ENCODE measurements around the gene CNST.

CNST gene

DNA sequence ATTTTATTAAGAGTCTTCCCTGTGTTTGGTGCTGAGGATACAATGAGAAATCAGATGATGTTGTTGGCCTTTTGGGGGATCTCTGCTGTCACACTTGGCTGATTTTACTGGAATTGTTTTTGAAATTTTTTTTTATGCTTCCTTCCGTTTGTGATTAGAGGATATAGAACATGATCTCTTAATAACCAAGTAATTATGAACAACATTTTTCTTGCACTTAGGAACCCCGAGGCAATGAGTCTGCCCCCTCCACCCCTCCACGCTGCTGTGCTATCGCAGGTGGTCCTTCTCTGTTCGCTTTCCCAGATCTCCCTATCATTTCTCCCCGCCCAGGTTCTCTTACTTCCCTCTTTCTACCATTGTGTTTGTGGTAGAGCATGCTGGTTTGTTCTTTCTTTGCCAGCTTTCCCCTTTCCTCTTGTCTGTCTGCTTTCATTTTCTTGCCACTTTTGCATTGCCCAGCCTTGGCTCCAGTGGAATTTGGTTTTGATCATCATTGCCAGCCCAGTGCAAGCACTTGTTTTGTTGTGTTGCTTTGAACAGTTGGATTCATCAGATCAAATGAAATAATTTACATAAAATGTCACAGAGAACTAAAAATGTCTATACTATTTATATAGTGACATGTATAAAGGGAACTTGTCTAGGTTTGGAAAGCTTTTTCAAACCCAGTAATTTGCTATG is 84.9 kb downstream of the CNST start:
- Histone ChIP-seq H3K9me3 (no peaks in the 10 kb centered on the region), H3K36me3 (peaks cover 9% of the 10 kb centered on the region; the same call in 1 of the 2 replicates), H3K27me3 (no peaks in the 10 kb centered on the region), H3K4me1 (peaks cover 5% of the 10 kb centered on the region; the same call in 1 of the 2 replicates), H3K4me3 (ENCODE audit: low read depth, low read length) (peak overlapping the region; percentile 18)
- TF ChIP-seq, protein P1, sequence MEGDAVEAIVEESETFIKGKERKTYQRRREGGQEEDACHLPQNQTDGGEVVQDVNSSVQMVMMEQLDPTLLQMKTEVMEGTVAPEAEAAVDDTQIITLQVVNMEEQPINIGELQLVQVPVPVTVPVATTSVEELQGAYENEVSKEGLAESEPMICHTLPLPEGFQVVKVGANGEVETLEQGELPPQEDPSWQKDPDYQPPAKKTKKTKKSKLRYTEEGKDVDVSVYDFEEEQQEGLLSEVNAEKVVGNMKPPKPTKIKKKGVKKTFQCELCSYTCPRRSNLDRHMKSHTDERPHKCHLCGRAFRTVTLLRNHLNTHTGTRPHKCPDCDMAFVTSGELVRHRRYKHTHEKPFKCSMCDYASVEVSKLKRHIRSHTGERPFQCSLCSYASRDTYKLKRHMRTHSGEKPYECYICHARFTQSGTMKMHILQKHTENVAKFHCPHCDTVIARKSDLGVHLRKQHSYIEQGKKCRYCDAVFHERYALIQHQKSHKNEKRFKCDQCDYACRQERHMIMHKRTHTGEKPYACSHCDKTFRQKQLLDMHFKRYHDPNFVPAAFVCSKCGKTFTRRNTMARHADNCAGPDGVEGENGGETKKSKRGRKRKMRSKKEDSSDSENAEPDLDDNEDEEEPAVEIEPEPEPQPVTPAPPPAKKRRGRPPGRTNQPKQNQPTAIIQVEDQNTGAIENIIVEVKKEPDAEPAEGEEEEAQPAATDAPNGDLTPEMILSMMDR (IDR thresholded peaks at IDR 0.05; ENCODE audit: low read depth, low read length) = no peak
- DNase-seq = no peak

DNA sequence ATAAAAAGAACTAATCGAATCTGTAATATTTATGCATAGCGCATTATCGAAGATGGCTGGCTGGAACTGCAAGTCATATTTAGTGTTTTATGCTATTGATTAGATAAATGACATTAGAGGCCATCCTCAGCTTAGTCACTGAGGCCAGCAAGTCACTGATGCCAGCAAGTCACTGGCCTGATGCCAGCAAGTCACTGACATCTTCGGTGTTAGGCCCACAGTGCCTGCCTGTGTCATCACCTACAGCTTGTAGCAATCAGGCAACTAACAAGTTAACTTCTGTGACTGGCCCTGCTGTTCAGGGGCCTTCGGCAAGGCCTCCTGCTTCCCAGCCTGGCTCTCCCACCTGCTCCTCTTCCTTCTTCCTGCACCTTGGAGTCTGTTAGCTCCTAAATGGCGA is 92.3 kb downstream of the CNST start:
- Histone ChIP-seq H3K4me3 (ENCODE audit: low read depth, low read length) (no peak overlapping the region), H3K36me3 (peaks cover 6% of the 10 kb centered on the region), H3K4me1 (peaks cover 14% of the 10 kb centered on the region), H3K27me3 (no peaks in the 10 kb centered on the region), H3K9me3 (no peaks in the 10 kb centered on the region)
- DNase-seq = peak; percentile 78
- TF ChIP-seq, protein P1 (IDR thresholded peaks at IDR 0.05; ENCODE audit: low read depth, low read length) = no peak

DNA sequence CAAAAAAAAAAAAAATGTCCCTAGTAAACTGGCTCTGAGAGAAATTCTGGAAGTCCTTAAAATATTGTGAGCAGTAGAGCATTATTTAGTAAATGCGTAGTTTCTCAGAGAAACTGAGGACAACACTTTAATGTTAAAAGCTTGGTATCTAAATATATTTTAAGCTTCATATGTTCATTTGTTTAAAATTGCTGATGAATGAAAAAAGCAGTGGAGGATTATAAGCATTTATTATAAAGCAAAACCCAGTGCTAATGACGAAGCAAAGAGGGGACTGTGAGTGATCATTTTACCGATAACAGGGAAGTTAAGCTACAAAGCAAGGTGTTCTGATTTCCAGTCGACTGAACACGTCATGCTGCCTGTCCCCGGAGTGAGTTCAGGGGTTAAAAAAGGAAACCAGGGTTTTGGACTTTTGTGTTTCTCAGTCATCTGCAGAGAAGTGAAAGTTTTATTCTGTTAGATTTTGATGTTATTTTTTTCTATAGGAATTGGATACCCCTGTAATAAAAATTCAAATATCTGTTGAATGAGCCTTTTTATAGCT is 93.4 kb downstream of the CNST start:
- Histone ChIP-seq H3K4me3 (ENCODE audit: low read depth, low read length) (no peak overlapping the region), H3K36me3 (peaks cover 3% of the 10 kb centered on the region), H3K9me3 (no peaks in the 10 kb centered on the region), H3K27me3 (no peaks in the 10 kb centered on the region), H3K4me1 (peaks cover 14% of the 10 kb centered on the region)
- DNase-seq = no peak
- TF ChIP-seq, protein P1 (IDR thresholded peaks at IDR 0.05; ENCODE audit: low read depth, low read length) = no peak

DNA sequence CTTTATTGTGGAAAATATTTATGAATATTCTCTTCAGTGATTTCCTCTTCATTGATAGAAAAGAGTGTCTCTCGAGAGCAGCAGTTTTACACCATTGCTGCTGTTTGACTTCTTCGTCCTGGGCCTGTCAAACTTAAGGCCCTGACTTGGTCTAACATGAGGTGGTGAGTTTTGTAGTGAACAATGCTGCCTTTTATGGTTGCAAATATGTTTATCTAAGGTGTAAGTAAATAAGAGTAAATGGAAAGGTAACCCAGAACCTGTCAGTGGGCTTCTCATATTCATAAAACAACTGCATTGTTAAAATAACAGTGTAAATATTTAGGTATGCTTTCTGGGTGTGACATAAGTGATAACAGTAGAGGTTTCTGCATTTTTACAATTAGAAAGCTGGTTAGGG is 95.2 kb downstream of the CNST start:
- TF ChIP-seq, protein P1 (IDR thresholded peaks at IDR 0.05; ENCODE audit: low read depth, low read length) = no peak
- no peak for DNase-seq
- no peaks in the 10 kb centered on the region for H3K9me3 ChIP-seq
- H3K27me3 ChIP-seq = no peaks in the 10 kb centered on the region
- H3K4me3 ChIP-seq (ENCODE audit: low read depth, low read length) = no peak overlapping the region
- H3K4me1 ChIP-seq = peaks cover 9% of the 10 kb centered on the region
- peaks cover 9% of the 10 kb centered on the region for H3K36me3 ChIP-seq

DNA sequence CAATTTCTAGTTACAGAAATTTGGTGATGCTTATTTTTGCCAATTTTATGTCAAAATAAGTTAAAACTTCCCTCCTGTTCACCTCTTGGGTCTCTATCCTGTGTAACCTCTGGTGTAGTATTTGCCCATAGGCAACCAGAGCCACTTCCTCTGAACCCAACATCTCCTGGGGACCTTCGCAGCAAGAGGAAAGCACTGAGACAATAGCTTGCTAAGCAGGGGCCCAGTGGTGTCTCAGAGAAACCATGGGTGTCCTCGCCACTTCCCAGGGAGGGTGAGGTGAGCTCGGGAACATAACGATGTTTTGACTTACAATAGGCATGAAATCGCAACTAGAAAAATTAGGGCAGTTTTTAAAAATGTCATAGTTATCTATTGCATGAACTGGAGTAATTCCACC is 101.5 kb downstream of the CNST start:
- no peaks in the 10 kb centered on the region for H3K4me1 ChIP-seq

DNA sequence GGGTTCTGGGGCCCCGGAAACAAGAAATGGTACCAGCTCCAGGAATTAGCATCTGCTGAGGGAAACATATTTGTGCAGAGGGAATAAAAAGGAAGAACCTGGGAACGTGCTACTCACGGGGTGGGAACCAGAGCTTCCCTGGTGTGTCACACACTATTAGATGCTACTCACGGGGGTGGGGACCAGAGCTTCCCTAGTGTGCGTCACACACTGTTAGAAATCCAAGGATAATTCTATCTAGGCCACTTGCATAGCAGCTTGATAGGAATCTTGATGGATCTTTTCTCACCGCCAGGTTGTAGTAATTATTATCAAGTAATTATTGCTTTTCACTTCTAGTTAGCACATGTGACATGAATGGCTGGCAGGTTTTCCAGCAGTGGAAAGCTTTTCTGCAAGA is 103.4 kb downstream of the CNST start:
- H3K4me1 ChIP-seq = no peaks in the 10 kb centered on the region
- no peak overlapping the region for H3K4me3 ChIP-seq (ENCODE audit: low read depth, low read length)
- H3K9me3 ChIP-seq = no peaks in the 10 kb centered on the region
- H3K27me3 ChIP-seq = no peaks in the 10 kb centered on the region
- H3K36me3 ChIP-seq = peaks cover 12% of the 10 kb centered on the region
- TF ChIP-seq, protein P1 (IDR thresholded peaks at IDR 0.05; ENCODE audit: low read depth, low read length) = no peak
- DNase-seq = no peak

More for the DNA sequence above, 101.5 kb downstream of the CNST start:
- TF ChIP-seq, protein P1 (IDR thresholded peaks at IDR 0.05; ENCODE audit: low read depth, low read length) = no peak
- Histone ChIP-seq H3K27me3 (no peaks in the 10 kb centered on the region), H3K9me3 (no peaks in the 10 kb centered on the region), H3K36me3 (peaks cover 12% of the 10 kb centered on the region), H3K4me3 (ENCODE audit: low read depth, low read length) (no peak overlapping the region)
- DNase-seq = no peak
